GM20000 (cell line): ENCODE results near the gene ST8SIA1.

ENCODE experiments used
- DNase-seq: peaks from one replicate; pipeline ENCODE4 v3.0.0; 2012; ENCODE audit warnings: low spot score
- TF ChIP-seq, protein P1 (sequence below): IDR thresholded peaks from 2 replicates; pipeline ENCODE4 v1.5.1; 2012; ENCODE audit warnings: mild to moderate bottlenecking, control low read depth; ENCODE audit errors: extremely low read depth, missing control alignments

The ST8SIA1 gene

DNA sequence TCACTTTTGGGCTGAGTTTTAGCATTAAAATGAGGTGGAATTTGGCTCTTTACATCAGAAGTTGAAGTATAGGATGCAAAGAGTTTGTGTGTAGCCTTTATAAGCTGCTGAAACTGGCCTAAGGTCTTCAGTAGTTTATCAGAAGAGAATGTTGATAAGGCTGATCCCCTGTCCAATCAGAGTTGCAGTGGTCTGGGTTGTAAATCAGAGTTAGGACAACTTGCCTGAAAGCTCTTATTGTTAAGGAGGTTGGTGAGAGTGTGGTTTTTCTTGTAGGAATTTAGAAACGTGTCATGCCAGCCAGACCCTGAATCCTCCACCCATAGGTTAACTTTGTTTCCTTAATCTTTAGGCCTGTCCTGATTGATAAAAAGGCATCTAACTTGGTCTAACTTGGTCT lies 143.5 kb downstream of the ST8SIA1 start:
- TF ChIP-seq, protein P1, sequence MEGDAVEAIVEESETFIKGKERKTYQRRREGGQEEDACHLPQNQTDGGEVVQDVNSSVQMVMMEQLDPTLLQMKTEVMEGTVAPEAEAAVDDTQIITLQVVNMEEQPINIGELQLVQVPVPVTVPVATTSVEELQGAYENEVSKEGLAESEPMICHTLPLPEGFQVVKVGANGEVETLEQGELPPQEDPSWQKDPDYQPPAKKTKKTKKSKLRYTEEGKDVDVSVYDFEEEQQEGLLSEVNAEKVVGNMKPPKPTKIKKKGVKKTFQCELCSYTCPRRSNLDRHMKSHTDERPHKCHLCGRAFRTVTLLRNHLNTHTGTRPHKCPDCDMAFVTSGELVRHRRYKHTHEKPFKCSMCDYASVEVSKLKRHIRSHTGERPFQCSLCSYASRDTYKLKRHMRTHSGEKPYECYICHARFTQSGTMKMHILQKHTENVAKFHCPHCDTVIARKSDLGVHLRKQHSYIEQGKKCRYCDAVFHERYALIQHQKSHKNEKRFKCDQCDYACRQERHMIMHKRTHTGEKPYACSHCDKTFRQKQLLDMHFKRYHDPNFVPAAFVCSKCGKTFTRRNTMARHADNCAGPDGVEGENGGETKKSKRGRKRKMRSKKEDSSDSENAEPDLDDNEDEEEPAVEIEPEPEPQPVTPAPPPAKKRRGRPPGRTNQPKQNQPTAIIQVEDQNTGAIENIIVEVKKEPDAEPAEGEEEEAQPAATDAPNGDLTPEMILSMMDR = no peak
- DNase-seq = no peak

DNA sequence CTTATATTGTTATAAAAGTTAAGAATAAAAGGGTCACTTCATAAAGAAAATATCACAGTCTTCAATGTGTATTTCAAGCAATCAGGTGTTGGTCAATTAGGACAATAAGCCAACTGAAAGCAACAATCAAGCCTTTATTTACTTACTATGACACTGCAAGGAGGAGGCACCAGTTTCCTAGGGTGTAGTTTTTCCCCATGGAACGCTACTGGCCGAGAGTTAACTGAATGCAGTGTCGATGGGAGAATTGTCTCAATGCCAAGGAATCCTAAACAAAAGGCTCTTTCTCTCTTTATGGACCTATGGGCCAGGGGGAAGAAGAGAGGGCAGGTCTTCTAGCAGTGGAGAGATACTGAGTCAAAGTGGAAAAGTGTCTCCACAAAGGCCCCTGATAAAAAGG lies 146.1 kb downstream of the ST8SIA1 start:
- no peak for DNase-seq
- TF ChIP-seq, protein P1 = no peak

DNA sequence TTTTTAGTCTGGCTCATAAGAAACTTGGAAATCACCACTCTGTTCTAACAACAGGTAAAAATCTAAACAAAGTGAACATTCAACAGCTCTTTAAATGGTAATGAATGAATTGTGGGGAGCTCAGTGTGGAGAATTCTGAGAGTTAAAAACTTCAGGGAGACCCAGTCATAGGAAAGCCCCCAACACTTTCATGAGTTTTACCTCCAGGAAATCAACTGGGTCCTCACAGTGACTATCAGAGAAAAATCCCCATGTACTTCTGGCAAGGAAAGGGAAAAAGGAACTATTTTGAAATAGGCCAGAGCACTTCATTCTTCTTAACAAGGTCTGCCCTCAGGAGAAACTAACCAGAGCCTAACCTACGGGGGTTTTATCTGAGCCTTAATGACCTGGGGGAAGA lies 153.8 kb downstream of the ST8SIA1 start:
- DNase-seq = no peak

GRCh38 chr12:22173177-22173576 lies 161.3 kb downstream of the ST8SIA1 start:
- no peak for DNase-seq
- TF ChIP-seq, protein P1 = no peak

More for the DNA sequence above, 153.8 kb downstream of the ST8SIA1 start:
- TF ChIP-seq, protein P1 = no peak

- no peak for DNase-seq
- TF ChIP-seq, protein P1 = no peak
Observed at GRCh38 chr12:22172501-22172900, 162.0 kb downstream of the ST8SIA1 start.

- no peak for DNase-seq
- TF ChIP-seq, protein P1 = no peak
Observed at GRCh38 chr12:22169376-22169775, 165.1 kb downstream of the ST8SIA1 start.

DNA sequence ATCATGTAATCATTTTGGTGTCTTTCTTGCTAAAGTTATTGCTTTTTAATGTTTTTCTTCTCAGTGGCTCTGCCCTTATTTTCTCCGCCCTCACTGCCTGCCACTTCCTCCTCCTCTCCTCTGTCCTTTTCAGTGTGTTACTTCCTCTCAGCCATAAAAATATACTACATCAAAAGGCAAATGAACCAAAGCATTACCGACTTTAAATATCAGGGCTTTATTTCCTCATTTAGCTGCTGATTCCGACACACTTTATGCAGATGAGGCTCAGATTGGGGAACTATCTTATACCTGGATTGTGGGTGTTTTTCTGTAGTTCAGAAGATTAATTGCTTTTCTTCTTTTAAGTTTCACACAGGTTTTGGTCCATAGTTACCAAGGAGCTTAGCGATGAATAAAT lies 170.4 kb downstream of the ST8SIA1 start:
- TF ChIP-seq, protein P1 = no peak
- DNase-seq = no peak
